CD4-positive, alpha-beta T cell treated with Interleukin-4 for 4 hours (primary cell): ENCODE data around the gene MLH1.
"Not testable (repeated sequence)": the region's sequence is repeated elsewhere in the genome, so short reads cannot be mapped to it uniquely, and the experiment has no call there.

Experiments used
- DNase-seq: peaks from one replicate; pipeline ENCODE4 v3.0.0-alpha.2; 2020

Gene MLH1

GRCh38 chr3:36993326-36994283 is at the start of gene MLH1:
MLH1 (plus strand) TSS chr3:36993518; CDS start chr3:36993548, 30 bp downstream.
- DNase-seq: peak; percentile 100

- DNase-seq: no peak
Observed at GRCh38 chr3:36943601-36944000, 49.7 kb upstream of the MLH1 start.

- peak; percentile 5 for DNase-seq
Observed at GRCh38 chr3:36944012-36944640, 49.2 kb upstream of the MLH1 start.

- peak; percentile 87 for DNase-seq
Observed at GRCh38 chr3:36944641-36945270, 48.6 kb upstream of the MLH1 start, which contains the start of gene TRANK1. TRANK1 (minus strand) TSS chr3:36945054; CDS start chr3:36944809, 245 bp downstream.

- DNase-seq: no peak
Observed at GRCh38 chr3:36945333-36945980, 47.9 kb upstream of the MLH1 start.

GRCh38 chr3:36947814-36948213 is 45.5 kb upstream of the MLH1 start:
- not testable (repeated sequence) for DNase-seq

- no peak for DNase-seq
Observed at GRCh38 chr3:36954452-36955134, 38.7 kb upstream of the MLH1 start.

- DNase-seq: no peak
Observed at GRCh38 chr3:36956155-36956554, 37.2 kb upstream of the MLH1 start.

- no peak for DNase-seq
Observed at GRCh38 chr3:36957063-36957462, 36.3 kb upstream of the MLH1 start.

- DNase-seq: peak; percentile 13
Observed at GRCh38 chr3:36957862-36958686, 35.2 kb upstream of the MLH1 start.

- DNase-seq: no peak
Observed at GRCh38 chr3:36959821-36960220, 33.5 kb upstream of the MLH1 start.

- no peak for DNase-seq
Observed at GRCh38 chr3:36960502-36960901, 32.8 kb upstream of the MLH1 start.

GRCh38 chr3:36963008-36963407 is 30.3 kb upstream of the MLH1 start:
- DNase-seq: not testable (repeated sequence)

- no peak for DNase-seq
Observed at GRCh38 chr3:36964331-36964730, 29.0 kb upstream of the MLH1 start.

- DNase-seq: no peak
Observed at GRCh38 chr3:36964817-36965216, 28.5 kb upstream of the MLH1 start.

GRCh38 chr3:36965440-36965839 is 27.9 kb upstream of the MLH1 start:
- DNase-seq: no peak

GRCh38 chr3:36969085-36969484 is 24.2 kb upstream of the MLH1 start:
- no peak for DNase-seq

GRCh38 chr3:36969540-36970432 is 23.5 kb upstream of the MLH1 start:
- DNase-seq: peak; percentile 81

- DNase-seq: no peak
Observed at GRCh38 chr3:36972163-36972562, 21.2 kb upstream of the MLH1 start.

- no peak for DNase-seq
Observed at GRCh38 chr3:36973139-36973538, 20.2 kb upstream of the MLH1 start.
